ENCODE results near the gene TTLL13. TPM values are rescaled to one million over a fixed set of nuclear protein-coding genes. Genes with fewer than 3 reads are reported as not detected.
"Not testable (repeated sequence)": the region's sequence is repeated elsewhere in the genome, so short reads cannot be mapped to it uniquely, and the experiment has no call there.

Gene TTLL13
- total and polyA plus RNA-seq, 4 donors = 0.28 to 0.51 (median 0.30) TPM

- H3K27me3 ChIP-seq (ENCODE audit: control insufficient read depth, insufficient read depth, low read length) = no peaks in the 10 kb centered on the region
- WGBS (ENCODE audit: insufficient coverage) = no CpG with 5 or more reads among the region's 5 CpGs
Observed at GRCh38 chr15:90259524-90259923, 10.2 kb downstream of the TTLL13 start.

GRCh38 chr15:90260731-90261130 lies 11.4 kb downstream of the TTLL13 start:
- not testable (repeated sequence) for H3K4me3 ChIP-seq (ENCODE audit: low read depth, low read length); H3K27me3 ChIP-seq (ENCODE audit: control insufficient read depth, insufficient read depth, low read length); DNase-seq (ENCODE audit: low read depth in 4 of 6, low spot score in 6 of 6); H3K36me3 ChIP-seq (ENCODE audit: control insufficient read depth, insufficient read depth, low read length); H3K4me1 ChIP-seq (ENCODE audit: control insufficient read depth, insufficient read depth, low read length); H3K9me3 ChIP-seq (ENCODE audit: control insufficient read depth, insufficient read depth, low read length); H3K27ac ChIP-seq (ENCODE audit: low read depth, low read length)
- no CpG with 5 or more reads among the region's 6 CpGs for WGBS (ENCODE audit: insufficient coverage)

More at GRCh38 chr15:90259524-90259923, 10.2 kb downstream of the TTLL13 start:
- DNase-seq (ENCODE audit: low read depth in 4 of 6, low spot score in 6 of 6) = no peak
- no peaks in the 10 kb centered on the region for H3K36me3 ChIP-seq (ENCODE audit: control insufficient read depth, insufficient read depth, low read length)
- H3K4me3 ChIP-seq (ENCODE audit: low read depth, low read length) = no peak overlapping the region
- no peak overlapping the region for H3K27ac ChIP-seq (ENCODE audit: low read depth, low read length)
- peaks cover 1% of the 10 kb centered on the region for H3K4me1 ChIP-seq (ENCODE audit: control insufficient read depth, insufficient read depth, low read length)
- H3K9me3 ChIP-seq (ENCODE audit: control insufficient read depth, insufficient read depth, low read length) = no peaks in the 10 kb centered on the region

GRCh38 chr15:90261811-90262210 lies 12.5 kb downstream of the TTLL13 start:
- H3K4me3 ChIP-seq (ENCODE audit: low read depth, low read length) = no peak overlapping the region
- H3K27ac ChIP-seq (ENCODE audit: low read depth, low read length) = no peak overlapping the region
- peaks cover 15% of the 10 kb centered on the region for H3K4me1 ChIP-seq (ENCODE audit: control insufficient read depth, insufficient read depth, low read length)
- no peaks in the 10 kb centered on the region for H3K27me3 ChIP-seq (ENCODE audit: control insufficient read depth, insufficient read depth, low read length)
- no peaks in the 10 kb centered on the region for H3K36me3 ChIP-seq (ENCODE audit: control insufficient read depth, insufficient read depth, low read length)
- WGBS (ENCODE audit: insufficient coverage) = 89% methylated on average over 5 of the region's 5 CpGs
- DNase-seq (ENCODE audit: low read depth in 4 of 6, low spot score in 6 of 6) = no peak
- H3K9me3 ChIP-seq (ENCODE audit: control insufficient read depth, insufficient read depth, low read length) = no peaks in the 10 kb centered on the region

GRCh38 chr15:90262426-90262825 lies 13.1 kb downstream of the TTLL13 start:
- peaks cover 21% of the 10 kb centered on the region for H3K4me1 ChIP-seq (ENCODE audit: control insufficient read depth, insufficient read depth, low read length)
- WGBS (ENCODE audit: insufficient coverage) = 67% methylated on average over 1 of the region's 5 CpGs
- no peak overlapping the region for H3K27ac ChIP-seq (ENCODE audit: low read depth, low read length)
- H3K4me3 ChIP-seq (ENCODE audit: low read depth, low read length) = no peak overlapping the region
- no peaks in the 10 kb centered on the region for H3K9me3 ChIP-seq (ENCODE audit: control insufficient read depth, insufficient read depth, low read length)
- no peaks in the 10 kb centered on the region for H3K36me3 ChIP-seq (ENCODE audit: control insufficient read depth, insufficient read depth, low read length)
- no peaks in the 10 kb centered on the region for H3K27me3 ChIP-seq (ENCODE audit: control insufficient read depth, insufficient read depth, low read length)
- DNase-seq (ENCODE audit: low read depth in 4 of 6, low spot score in 6 of 6) = no peak

- Histone ChIP-seq H3K27ac (ENCODE audit: low read depth, low read length) (peak overlapping the region; percentile 97), H3K4me1 (ENCODE audit: control insufficient read depth, insufficient read depth, low read length) (peaks cover 32% of the 10 kb centered on the region), H3K9me3 (ENCODE audit: control insufficient read depth, insufficient read depth, low read length) (no peaks in the 10 kb centered on the region), H3K36me3 (ENCODE audit: control insufficient read depth, insufficient read depth, low read length) (peaks cover 4% of the 10 kb centered on the region), H3K27me3 (ENCODE audit: control insufficient read depth, insufficient read depth, low read length) (no peaks in the 10 kb centered on the region), H3K4me3 (ENCODE audit: low read depth, low read length) (peak overlapping the region; percentile 89)
- DNase-seq (ENCODE audit: low read depth in 4 of 6, low spot score in 6 of 6) = no peak
- 71% methylated on average over 4 of the region's 4 CpGs for WGBS (ENCODE audit: insufficient coverage)
Observed at GRCh38 chr15:90264671-90265070, 15.3 kb downstream of the TTLL13 start.

- Histone ChIP-seq H3K9me3 (ENCODE audit: control insufficient read depth, insufficient read depth, low read length) (no peaks in the 10 kb centered on the region), H3K27ac (ENCODE audit: low read depth, low read length) (peak within 1 kb of the TSS; percentile 97), H3K27me3 (ENCODE audit: control insufficient read depth, insufficient read depth, low read length) (no peaks in the 10 kb centered on the region), H3K4me1 (ENCODE audit: control insufficient read depth, insufficient read depth, low read length) (peaks cover 32% of the 10 kb centered on the region), H3K4me3 (ENCODE audit: low read depth, low read length) (peak within 1 kb of the TSS; percentile 89), H3K36me3 (ENCODE audit: control insufficient read depth, insufficient read depth, low read length) (peaks cover 4% of the 10 kb centered on the region)
- DNase-seq (ENCODE audit: low read depth in 4 of 6, low spot score in 6 of 6) = peak; percentile 79 to 98 (median 88)
- under 1% methylated on average over 59 of the region's 59 CpGs for WGBS (ENCODE audit: insufficient coverage)
Observed at GRCh38 chr15:90265271-90266060, 16.1 kb downstream of the TTLL13 start, which contains the start of gene NGRN. Gene NGRN, plus strand, starts transcription at chr15:90265672. Its CDS starts 41 bp downstream, at chr15:90265713.

- peak overlapping the region; percentile 89 for H3K4me3 ChIP-seq (ENCODE audit: low read depth, low read length)
- WGBS (ENCODE audit: insufficient coverage) = 0% methylated on average over 14 of the region's 16 CpGs
- peaks cover 7% of the 10 kb centered on the region for H3K36me3 ChIP-seq (ENCODE audit: control insufficient read depth, insufficient read depth, low read length)
- peak overlapping the region; percentile 97 for H3K27ac ChIP-seq (ENCODE audit: low read depth, low read length)
- peak in 3 of 6 donors; percentile 68 to 85 (median 75) for DNase-seq (ENCODE audit: low read depth in 4 of 6, low spot score in 6 of 6)
- no peaks in the 10 kb centered on the region for H3K9me3 ChIP-seq (ENCODE audit: control insufficient read depth, insufficient read depth, low read length)
- no peaks in the 10 kb centered on the region for H3K27me3 ChIP-seq (ENCODE audit: control insufficient read depth, insufficient read depth, low read length)
- H3K4me1 ChIP-seq (ENCODE audit: control insufficient read depth, insufficient read depth, low read length) = peaks cover 32% of the 10 kb centered on the region
Observed at GRCh38 chr15:90266061-90266431, 16.7 kb downstream of the TTLL13 start.

GRCh38 chr15:90266485-90266884 lies 17.1 kb downstream of the TTLL13 start:
- Histone ChIP-seq H3K4me3 (ENCODE audit: low read depth, low read length) (peak overlapping the region; percentile 89), H3K27me3 (ENCODE audit: control insufficient read depth, insufficient read depth, low read length) (no peaks in the 10 kb centered on the region), H3K36me3 (ENCODE audit: control insufficient read depth, insufficient read depth, low read length) (peaks cover 11% of the 10 kb centered on the region), H3K9me3 (ENCODE audit: control insufficient read depth, insufficient read depth, low read length) (no peaks in the 10 kb centered on the region), H3K27ac (ENCODE audit: low read depth, low read length) (peak overlapping the region; percentile 97), H3K4me1 (ENCODE audit: control insufficient read depth, insufficient read depth, low read length) (peaks cover 32% of the 10 kb centered on the region)
- WGBS (ENCODE audit: insufficient coverage) = no CpG with 5 or more reads among the region's 15 CpGs
- DNase-seq (ENCODE audit: low read depth in 4 of 6, low spot score in 6 of 6) = peak in 1 of 6 donors; percentile 30

- WGBS (ENCODE audit: insufficient coverage) = no CpG with 5 or more reads among the region's 1 CpG
- Histone ChIP-seq H3K27me3 (ENCODE audit: control insufficient read depth, insufficient read depth, low read length) (no peaks in the 10 kb centered on the region), H3K4me3 (ENCODE audit: low read depth, low read length) (no peak overlapping the region), H3K27ac (ENCODE audit: low read depth, low read length) (no peak overlapping the region), H3K9me3 (ENCODE audit: control insufficient read depth, insufficient read depth, low read length) (no peaks in the 10 kb centered on the region), H3K36me3 (ENCODE audit: control insufficient read depth, insufficient read depth, low read length) (peaks cover 21% of the 10 kb centered on the region), H3K4me1 (ENCODE audit: control insufficient read depth, insufficient read depth, low read length) (peaks cover 32% of the 10 kb centered on the region)
- peak in 1 of 6 donors; percentile 11 for DNase-seq (ENCODE audit: low read depth in 4 of 6, low spot score in 6 of 6)
Observed at GRCh38 chr15:90268415-90268814, 19.1 kb downstream of the TTLL13 start.

Measured in spinal cord (tissue), 10 donors.